GM20000 (cell line): Measurements from ENCODE around the gene MTHFSD.
A peak's percentile ranks its signal among the peaks of the same experiment; 100 is the strongest.

ENCODE experiments used
- DNase-seq: peaks from one replicate; pipeline ENCODE4 v3.0.0; 2012; ENCODE audit warnings: low spot score
- TF ChIP-seq, protein P1 (sequence below): IDR thresholded peaks from 2 replicates; pipeline ENCODE4 v1.5.1; 2012; ENCODE audit warnings: mild to moderate bottlenecking, control low read depth; ENCODE audit errors: extremely low read depth, missing control alignments

MTHFSD gene, protein sequence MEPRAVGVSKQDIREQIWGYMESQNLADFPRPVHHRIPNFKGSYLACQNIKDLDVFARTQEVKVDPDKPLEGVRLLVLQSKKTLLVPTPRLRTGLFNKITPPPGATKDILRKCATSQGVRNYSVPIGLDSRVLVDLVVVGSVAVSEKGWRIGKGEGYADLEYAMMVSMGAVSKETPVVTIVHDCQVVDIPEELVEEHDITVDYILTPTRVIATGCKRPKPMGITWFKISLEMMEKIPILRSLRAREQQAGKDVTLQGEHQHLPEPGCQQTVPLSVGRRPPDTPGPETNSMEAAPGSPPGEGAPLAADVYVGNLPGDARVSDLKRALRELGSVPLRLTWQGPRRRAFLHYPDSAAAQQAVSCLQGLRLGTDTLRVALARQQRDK

DNA sequence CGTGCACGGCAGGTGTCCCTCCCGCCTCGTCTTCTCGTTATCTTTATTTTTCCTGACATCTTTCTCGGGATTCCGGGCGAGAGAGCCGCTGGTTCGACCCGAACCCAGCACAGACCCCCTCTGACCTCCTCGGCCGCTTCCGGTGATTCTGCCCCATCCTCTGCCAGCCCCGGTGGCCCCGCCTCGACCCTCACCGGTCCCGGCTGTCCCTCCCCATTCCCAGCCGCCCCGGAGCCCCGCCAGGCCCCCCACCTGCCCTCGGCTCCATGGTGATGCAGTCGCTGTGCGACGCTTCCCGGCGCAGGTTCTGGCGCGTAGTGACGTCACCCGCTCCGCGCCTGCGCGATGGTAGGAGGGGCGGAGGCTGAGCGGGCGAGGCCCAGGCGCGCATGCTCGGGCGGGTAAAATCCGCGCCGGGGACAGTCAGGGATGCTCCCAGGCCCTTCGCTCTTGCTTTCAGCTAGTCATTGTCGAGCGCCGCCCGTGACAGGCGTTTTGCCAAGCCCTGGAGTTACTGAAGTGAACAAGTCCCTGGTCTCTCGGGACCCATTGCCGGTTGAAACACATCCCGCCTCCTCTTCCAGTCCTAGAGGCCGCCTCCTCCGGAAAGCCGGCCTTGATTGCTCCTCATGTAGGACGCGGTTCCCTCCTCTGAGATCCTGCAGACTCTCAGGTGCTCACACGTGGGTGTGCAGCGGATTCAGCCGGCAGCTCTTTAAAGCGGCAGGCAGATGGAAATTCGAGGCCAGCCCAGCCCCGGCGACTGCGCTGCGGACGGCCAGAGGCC is at the start of gene MTHFSD:
MTHFSD (minus strand) TSS at position 319 of the 787 bp plus-strand sequence; CDS start at position 268, 51 bp downstream.
- DNase-seq, result peak; percentile 98
- TF ChIP-seq, protein P1, sequence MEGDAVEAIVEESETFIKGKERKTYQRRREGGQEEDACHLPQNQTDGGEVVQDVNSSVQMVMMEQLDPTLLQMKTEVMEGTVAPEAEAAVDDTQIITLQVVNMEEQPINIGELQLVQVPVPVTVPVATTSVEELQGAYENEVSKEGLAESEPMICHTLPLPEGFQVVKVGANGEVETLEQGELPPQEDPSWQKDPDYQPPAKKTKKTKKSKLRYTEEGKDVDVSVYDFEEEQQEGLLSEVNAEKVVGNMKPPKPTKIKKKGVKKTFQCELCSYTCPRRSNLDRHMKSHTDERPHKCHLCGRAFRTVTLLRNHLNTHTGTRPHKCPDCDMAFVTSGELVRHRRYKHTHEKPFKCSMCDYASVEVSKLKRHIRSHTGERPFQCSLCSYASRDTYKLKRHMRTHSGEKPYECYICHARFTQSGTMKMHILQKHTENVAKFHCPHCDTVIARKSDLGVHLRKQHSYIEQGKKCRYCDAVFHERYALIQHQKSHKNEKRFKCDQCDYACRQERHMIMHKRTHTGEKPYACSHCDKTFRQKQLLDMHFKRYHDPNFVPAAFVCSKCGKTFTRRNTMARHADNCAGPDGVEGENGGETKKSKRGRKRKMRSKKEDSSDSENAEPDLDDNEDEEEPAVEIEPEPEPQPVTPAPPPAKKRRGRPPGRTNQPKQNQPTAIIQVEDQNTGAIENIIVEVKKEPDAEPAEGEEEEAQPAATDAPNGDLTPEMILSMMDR, result no peak

DNA sequence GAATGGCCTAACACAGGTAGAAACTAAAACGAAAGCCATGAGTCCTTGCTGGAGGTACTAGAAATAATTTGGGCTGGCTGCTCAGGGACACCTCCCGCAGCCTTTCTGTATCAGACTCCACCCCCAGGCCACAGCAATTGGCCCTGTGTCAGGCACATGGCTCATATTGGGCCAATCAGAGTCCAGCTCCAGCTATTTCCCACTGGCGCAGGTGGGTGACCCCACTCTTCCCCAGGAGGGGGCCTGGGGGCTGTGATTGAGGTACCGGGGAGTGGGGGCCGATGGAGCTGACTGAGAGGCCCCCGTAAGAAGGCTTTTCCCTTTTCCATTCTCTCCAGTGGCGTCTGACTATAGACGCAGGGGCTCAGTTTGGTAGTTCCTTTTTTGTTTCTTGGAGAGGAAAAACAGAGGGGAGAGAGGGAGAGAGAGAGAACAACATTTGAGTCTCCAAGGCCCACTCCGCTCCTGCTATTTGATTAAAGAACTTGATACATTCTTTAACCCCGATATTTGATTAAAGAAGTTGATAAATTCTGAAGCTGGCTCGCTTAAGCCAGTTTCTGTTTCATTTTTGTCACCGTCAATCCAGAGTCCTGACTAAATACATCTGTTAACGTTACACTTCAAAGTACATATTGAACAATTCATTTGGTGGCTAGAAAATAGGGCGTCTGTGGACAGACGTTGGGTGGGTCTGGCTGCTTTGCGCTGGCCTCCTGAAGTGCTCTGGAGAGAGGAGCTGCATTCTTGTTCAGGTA is 49.6 kb upstream of the MTHFSD start:
- DNase-seq, result peak; percentile 76
- TF ChIP-seq, protein P1, result no peak

DNA sequence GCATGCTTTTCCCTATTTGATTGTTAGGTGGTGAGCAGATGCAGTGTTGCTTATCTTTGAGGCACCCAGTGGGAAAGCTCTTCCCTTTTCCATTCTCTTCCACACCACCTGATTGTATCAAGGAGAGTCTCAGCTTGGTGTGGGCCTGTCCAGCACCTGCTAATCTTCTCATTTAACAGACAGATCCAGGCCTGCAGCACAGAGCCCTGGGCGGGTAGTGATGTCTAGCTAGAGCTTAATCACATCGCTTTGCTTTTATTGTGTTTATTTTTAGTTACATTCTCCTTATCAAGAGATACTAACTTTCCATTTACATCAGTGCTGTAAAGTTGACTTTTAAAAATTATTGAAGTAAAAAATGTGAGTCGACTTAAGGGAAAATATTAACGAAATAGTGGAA is 47.5 kb upstream of the MTHFSD start:
- DNase-seq, result no peak
- TF ChIP-seq, protein P1, result no peak

DNA sequence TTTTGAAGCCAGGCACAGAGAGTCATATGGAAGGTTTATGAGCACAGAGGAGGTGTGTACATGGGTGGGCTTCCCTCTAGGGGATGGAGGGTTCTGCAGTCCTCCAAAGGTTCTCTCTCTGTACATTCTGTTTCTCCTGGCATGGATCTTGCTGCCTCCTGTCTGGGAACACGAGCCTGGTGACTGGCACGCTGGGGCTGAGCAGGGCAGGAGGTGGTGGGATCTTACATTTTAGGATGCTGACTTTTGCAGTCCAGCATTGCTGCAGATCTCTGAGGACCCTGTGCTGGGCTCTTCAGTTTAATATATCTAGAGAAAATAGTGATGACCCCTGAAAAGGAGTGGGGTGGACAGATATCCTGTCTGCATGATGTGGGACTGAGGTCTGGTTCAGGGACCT is 46.3 kb upstream of the MTHFSD start:
- DNase-seq, result no peak
- TF ChIP-seq, protein P1, result no peak

DNA sequence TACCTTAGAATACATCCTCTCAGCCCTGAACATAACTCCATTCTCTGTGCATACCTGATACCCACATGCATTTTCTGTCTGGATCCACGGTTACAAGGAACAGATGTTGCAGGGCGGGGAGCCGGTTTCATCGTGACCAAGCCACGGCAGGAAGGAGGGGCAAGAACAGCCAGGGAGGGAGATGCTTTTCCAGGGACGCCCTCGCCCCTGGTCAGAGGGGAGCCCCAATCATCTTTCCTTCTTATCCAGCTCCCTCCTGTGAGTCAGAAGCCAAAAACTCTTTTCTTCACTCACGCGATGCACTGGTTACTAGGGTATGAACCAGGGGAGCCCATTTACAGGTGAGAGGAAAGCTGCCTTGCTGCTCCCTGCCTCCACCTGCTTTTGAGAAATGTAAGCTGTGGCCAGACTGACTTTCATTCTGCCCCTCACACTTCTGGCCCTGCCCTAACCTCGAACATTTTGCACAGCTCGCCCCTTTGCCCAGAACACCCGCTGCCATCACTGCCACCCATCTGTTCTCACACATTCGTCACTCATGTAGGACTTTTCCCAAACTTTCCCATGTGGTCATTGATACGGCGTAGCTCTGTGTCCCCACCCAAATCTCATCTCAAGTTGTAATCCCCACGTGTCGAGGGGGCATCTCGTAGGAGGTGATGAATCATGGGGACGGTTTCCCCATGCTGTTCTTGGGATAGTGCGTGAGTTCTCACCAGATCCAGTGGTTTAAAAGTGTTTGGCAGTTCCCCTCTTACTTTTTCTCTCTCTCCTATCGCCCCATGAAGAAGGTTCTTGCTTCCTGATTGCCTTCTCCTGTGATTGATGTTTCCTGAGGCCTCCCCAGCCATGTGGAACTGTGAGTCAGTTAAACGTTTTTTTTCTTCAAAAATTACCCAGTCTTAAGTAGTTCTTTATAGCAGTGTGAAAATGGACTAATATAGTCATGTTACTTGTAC is 43.9 kb upstream of the MTHFSD start:
- no peak for DNase-seq
- TF ChIP-seq, protein P1, result no peak

DNA sequence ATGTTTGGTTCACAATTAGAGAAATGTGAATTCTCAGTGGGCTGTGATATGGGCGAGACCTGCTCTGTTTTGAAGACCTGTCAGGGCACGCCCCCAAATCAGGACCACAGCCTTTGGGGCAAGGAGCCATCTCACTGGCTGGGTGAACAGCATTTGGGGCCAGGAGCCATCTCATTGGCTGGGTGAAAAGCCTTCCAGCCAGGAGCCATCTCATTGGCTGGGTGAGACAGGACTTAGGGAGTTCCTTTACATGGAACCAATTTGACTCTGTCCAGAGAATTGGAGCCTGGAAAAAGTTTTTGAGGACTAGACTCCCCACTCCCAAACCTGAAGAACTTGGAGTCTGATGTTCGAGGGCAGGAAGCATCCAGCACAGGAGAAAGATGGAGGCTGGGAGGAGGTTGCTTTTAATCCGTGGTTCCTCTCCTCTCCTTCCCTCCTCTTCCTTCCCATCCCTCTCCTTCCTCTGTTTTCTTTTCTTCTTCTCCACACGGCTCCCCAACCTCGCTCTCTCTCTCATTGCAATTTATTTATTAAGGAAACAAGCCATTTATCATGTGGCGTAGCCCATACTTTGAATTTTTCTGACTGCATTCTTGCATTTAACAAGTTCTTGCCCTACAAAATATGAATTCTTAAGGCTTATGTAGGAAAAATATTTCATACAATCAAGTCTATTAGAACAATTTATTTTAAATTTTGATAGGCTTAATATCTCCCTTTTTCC is 43.0 kb upstream of the MTHFSD start:
- TF ChIP-seq, protein P1, result no peak
- DNase-seq, result no peak
